ENCODE measurements around the gene ATXN7. TPM values are rescaled to one million over a fixed set of nuclear protein-coding genes. Genes with fewer than 3 reads are reported as not detected.

The ATXN7 gene
- total and polyA plus RNA-seq, 2 of the 4 experiments (the other 2 are of a cell fraction): 8.6 to 13.6 TPM

- Histone ChIP-seq H4K91ac (ENCODE audit: insufficient read depth, low read depth, low read length) (no peak overlapping the region), H3K18ac (ENCODE audit: low read depth, low read length) (no peak overlapping the region), H3K27ac (ENCODE audit: insufficient read depth, low read length) (no peak overlapping the region), H3K14ac (replicated peaks; ENCODE audit: low read depth, low read length) (no peak overlapping the region), H3K36me3 (ENCODE audit: control insufficient read depth, insufficient read depth, low read length) (peaks cover 40% of the 10 kb centered on the region), H3K23ac (ENCODE audit: low read depth, low read length) (no peak overlapping the region), H2AK9ac (replicated peaks; ENCODE audit: low read depth, low read length, poor library complexity) (no peak overlapping the region), H3K4me2 (ENCODE audit: low read depth, low read length) (no peak overlapping the region), H3K79me1 (ENCODE audit: low read depth in 1 of 2, low read length in 2 of 2) (peaks cover 38 to 47% of the 10 kb centered on the region in 2 experiments), H4K8ac (ENCODE audit: low read depth in 2 of 2, low read length in 2 of 2) (no peak overlapping the region), H3K9me1 (ENCODE audit: insufficient read depth, low read length) (peaks cover 8% of the 10 kb centered on the region), H3K27me3 (ENCODE audit: control insufficient read depth, insufficient read depth, low read length) (no peaks in the 10 kb centered on the region), H3K4me1 (ENCODE audit: control insufficient read depth, insufficient read depth, low read length) (no peaks in the 10 kb centered on the region; the same call in 1 of the 2 replicates), H3K4me3 (ENCODE audit: insufficient read depth, low read depth, low read length) (no peak overlapping the region), H2BK20ac (ENCODE audit: low read depth, low read length) (no peak overlapping the region), H2AK5ac (ENCODE audit: low read depth, low read length) (no peak overlapping the region), H3K56ac (ENCODE audit: extremely low read depth, insufficient read depth, low read length) (no peak overlapping the region), H3K9me3 (ENCODE audit: control insufficient read depth, insufficient read depth, low read length) (no peaks in the 10 kb centered on the region), H3K9ac (ENCODE audit: low read depth, low read length) (no peak overlapping the region), H2AFZ (replicated peaks; ENCODE audit: low read length, poor library complexity) (no peak overlapping the region), H4K20me1 (ENCODE audit: insufficient read depth, low read length) (peaks cover 13% of the 10 kb centered on the region; the same call in 1 of the 2 replicates), H2BK15ac (ENCODE audit: low read depth, low read length) (no peak overlapping the region), H4K5ac (ENCODE audit: low read depth, low read length) (no peak overlapping the region), H2BK120ac (ENCODE audit: low read depth, low read length) (no peak overlapping the region), H2BK5ac (ENCODE audit: low read depth, low read length, poor library complexity, severe bottlenecking) (no peak overlapping the region), H3K4ac (ENCODE audit: low read depth, low read length) (no peak overlapping the region)
- intact Hi-C loops (cut with micrococcal nuclease) (no loop called here), in situ Hi-C loops (cut with MboI; ENCODE audit: low sequenced_read_pairs) (no loop called here), dilution Hi-C loops (cut with HindIII; ENCODE audit: low sequenced_read_pairs, unreplicated experiment) (no loop called here)
- 86% methylated on average over 1 of the region's 3 CpGs; no CpG with 5 or more reads in 1 of the 2 experiments for WGBS, 2 experiments (ENCODE audit: extremely low coverage in 2 of 2, insufficient read length in 1 of 2)
- TF ChIP-seq MAZ (IDR thresholded peaks at IDR 0.05; ENCODE audit: borderline replicate concordance, low read depth, low read length) (no peak), USF2 (IDR thresholded peaks at IDR 0.05; ENCODE audit: low read depth, low read length) (no peak), MXI1 (IDR thresholded peaks at IDR 0.05; ENCODE audit: borderline replicate concordance, low read depth, low read length) (no peak), FOS (IDR thresholded peaks at IDR 0.05; ENCODE audit: low read depth, low read length) (no peak), CHD1 (IDR thresholded peaks at IDR 0.05; ENCODE audit: low read depth, low read length) (no peak), POLR2A (IDR thresholded peaks at IDR 0.05; ENCODE audit: low read depth, low read length) (no peak), BHLHE40 (IDR thresholded peaks at IDR 0.05; ENCODE audit: low read depth, low read length) (no peak), NFE2L2 (IDR thresholded peaks at IDR 0.05; ENCODE audit: low read depth, low read length) (no peak), RAD21 (IDR thresholded peaks at IDR 0.05; ENCODE audit: low read length) (no peak), CTCF (conservative IDR thresholded peaks at IDR 0.05; ENCODE audit: low read depth, low read length) (no peak), MAFK (IDR thresholded peaks at IDR 0.05; ENCODE audit: low read depth, low read length) (no peak), RFX5 (IDR thresholded peaks at IDR 0.05; ENCODE audit: low read depth, low read length) (no peak), CEBPB (IDR thresholded peaks at IDR 0.05; ENCODE audit: low read depth, low read length) (no peak), RCOR1 (IDR thresholded peaks at IDR 0.05; ENCODE audit: insufficient replicate concordance, low read length) (no peak), SMC3 (IDR thresholded peaks at IDR 0.05; ENCODE audit: low read depth, low read length) (no peak), ELK1 (IDR thresholded peaks at IDR 0.05; ENCODE audit: borderline replicate concordance, low read depth, low read length) (no peak)
- POLR2A ChIA-PET (ENCODE audit: unreplicated experiment): no interaction called here
- no peak for DNase-seq
- peak; percentile 58 for ATAC-seq (ENCODE audit: low read depth)
- CTCF ChIA-PET: no interaction called here
- no TSS peak for BruUV-seq (replicated peaks)
Measured at GRCh38 chr3:64016941-64017620, 153.4 kb downstream of the ATXN7 start.
